ENCODE results near the gene IL13.

DNA sequence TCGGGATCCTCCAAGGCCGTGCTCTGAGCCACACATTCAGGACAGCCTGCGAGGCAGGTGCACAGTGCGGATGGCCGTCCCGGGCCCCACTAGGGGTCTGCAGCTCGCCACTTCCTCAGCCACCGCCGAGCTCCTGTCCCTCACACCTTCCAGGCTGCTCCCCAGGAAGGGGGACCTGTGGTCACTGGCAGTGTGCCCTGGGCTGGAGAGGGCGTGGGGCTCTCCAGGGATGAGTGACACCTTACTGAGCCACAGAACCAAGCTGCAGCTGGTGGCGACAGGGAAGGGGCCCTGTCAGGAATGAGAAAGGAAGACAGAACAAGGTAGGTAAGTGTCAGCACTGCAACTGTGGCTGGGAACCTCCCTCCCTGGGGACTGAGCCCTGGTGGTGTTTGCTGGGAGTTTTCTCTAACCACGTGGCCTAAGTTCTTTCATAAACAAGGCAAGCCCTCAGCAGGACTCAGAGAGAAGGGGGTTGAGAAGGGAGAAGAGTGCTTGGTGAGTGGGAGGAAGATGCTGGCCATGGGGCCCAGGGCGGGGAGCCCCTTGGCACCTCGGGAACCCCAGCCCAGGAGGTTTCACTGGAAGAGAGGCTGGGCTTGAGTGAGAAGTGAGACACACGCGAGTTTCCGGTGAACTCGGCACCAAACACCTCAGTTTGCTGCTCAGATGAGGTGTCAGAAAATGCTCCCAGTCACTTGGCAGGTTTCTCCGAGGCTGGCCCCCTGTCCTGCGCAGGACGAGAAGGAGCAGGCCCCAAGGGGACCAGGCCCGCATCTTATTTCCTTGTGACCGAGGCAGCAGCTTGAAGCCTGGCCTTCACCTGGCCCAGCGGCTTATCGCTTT lies 5.2 kb downstream of the IL13 start:
- TF ChIP-seq ZFP36 (IDR thresholded peaks at IDR 0.05; ENCODE audit: borderline replicate concordance, partially characterized antibody) (no peak), HDAC2 (IDR thresholded peaks at IDR 0.05) (no peak), MAFK (IDR thresholded peaks at IDR 0.05; ENCODE audit: partially characterized antibody) (no peak), MYC (IDR thresholded peaks at IDR 0.05; ENCODE audit: borderline replicate concordance, low read length) (no peak), ZSCAN20 (CRISPR knock-in tag; IDR thresholded peaks at IDR 0.05) (no peak), ESRRA (IDR thresholded peaks at IDR 0.05; ENCODE audit: borderline replicate concordance, low read length) (no peak), RAD21 (conservative IDR thresholded peaks at IDR 0.05 in 1 of 2, IDR thresholded peaks at IDR 0.05 in 1 of 2) (no peak), EP300 (IDR thresholded peaks at IDR 0.05) (no peak), MAX (IDR thresholded peaks at IDR 0.05) (no peak), RNF2 (IDR thresholded peaks at IDR 0.05; ENCODE audit: borderline replicate concordance, low read depth) (no peak), POLR2AphosphoS2 (conservative IDR thresholded peaks at IDR 0.05; ENCODE audit: low read length) (no peak), CBX2 (IDR thresholded peaks at IDR 0.05; ENCODE audit: borderline replicate concordance, low read depth) (no peak), NFE2L2 (conservative IDR thresholded peaks at IDR 0.05; ENCODE audit: low read length) (no peak)
- TF ChIP-seq, protein P1, sequence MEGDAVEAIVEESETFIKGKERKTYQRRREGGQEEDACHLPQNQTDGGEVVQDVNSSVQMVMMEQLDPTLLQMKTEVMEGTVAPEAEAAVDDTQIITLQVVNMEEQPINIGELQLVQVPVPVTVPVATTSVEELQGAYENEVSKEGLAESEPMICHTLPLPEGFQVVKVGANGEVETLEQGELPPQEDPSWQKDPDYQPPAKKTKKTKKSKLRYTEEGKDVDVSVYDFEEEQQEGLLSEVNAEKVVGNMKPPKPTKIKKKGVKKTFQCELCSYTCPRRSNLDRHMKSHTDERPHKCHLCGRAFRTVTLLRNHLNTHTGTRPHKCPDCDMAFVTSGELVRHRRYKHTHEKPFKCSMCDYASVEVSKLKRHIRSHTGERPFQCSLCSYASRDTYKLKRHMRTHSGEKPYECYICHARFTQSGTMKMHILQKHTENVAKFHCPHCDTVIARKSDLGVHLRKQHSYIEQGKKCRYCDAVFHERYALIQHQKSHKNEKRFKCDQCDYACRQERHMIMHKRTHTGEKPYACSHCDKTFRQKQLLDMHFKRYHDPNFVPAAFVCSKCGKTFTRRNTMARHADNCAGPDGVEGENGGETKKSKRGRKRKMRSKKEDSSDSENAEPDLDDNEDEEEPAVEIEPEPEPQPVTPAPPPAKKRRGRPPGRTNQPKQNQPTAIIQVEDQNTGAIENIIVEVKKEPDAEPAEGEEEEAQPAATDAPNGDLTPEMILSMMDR (IDR thresholded peaks at IDR 0.05) = no peak

All from A549 (cell line).